A673 (cell line): ENCODE results near the gene NTF3.

Experiments
- CTCF ChIP-seq: fragments of 300-800, 200-600 bp; sonication (generic); conservative IDR thresholded peaks from 2 replicates; pipeline ENCODE4 v1.5.1; 2017; ENCODE audit warnings: low read depth, mild to moderate bottlenecking, antibody characterized with exemption, low read length, moderate library complexity, mixed read lengths
- EZH2 ChIP-seq: fragments of 200-600 bp; sonication (generic); IDR thresholded peaks from 2 replicates; pipeline ENCODE4 v1.6.1; 2017; ENCODE audit warnings: borderline replicate concordance, low read depth, mild to moderate bottlenecking, mixed read lengths, antibody characterized with exemption, low read length; ENCODE audit not compliant: poor library complexity, severe bottlenecking

GRCh38 chr12:5484426-5484825 is 52.5 kb downstream of the NTF3 start:
- TF ChIP-seq CTCF (no peak), EZH2 (no peak)
